B cell (primary cell): ENCODE data around the gene LNP1. TPM values are rescaled to one million over a fixed set of nuclear protein-coding genes. Genes with fewer than 3 reads are reported as not detected.
A peak's percentile ranks its signal among the peaks of the same experiment; 100 is the strongest.

ENCODE experiments used
- ATAC-seq: fragments of 200-7000 bp; cut with Tn5 transposase; one replicate; pipeline ENCODE4 v1.10.0; 2021; ENCODE audit warnings: low read depth, mild to moderate bottlenecking, moderate number of reproducible peaks, moderate library complexity
- CTCF ChIA-PET: fragments of 350-600 bp; sonication (Branson Sonifier 250); formaldehyde crosslinking; loops from one replicate; lab custom pipeline; 2021; ENCODE audit warnings: antibody characterized with exemption, inconsistent platforms; lab: Charles Lee
- POLR2A ChIA-PET: fragments of 350-600 bp; sonication (Branson Sonifier 250); formaldehyde crosslinking; loops from one replicate; lab custom pipeline; 2021; ENCODE audit warnings: antibody characterized with exemption; lab: Charles Lee
- DNase-seq: peaks from one replicate; pipeline ENCODE4 v3.0.0; 2013
- H2AFZ ChIP-seq: 2 replicates; pipeline ENCODE4 v1.6.1; 2012; ENCODE audit warnings: mild to moderate bottlenecking, low read depth, low read length; ENCODE audit not compliant: insufficient read depth, poor library complexity, severe bottlenecking
- H3K27ac ChIP-seq, 2 donors: 1 replicate in 1 of 2; 2 replicates in 1 of 2; pipeline ENCODE4 v1.5.1; 2012 to 2013; ENCODE audit warnings: low read length in 2 of 2, mild to moderate bottlenecking in 2 of 2, moderate library complexity in 1 of 2
- H3K27me3 ChIP-seq, 4 experiments: fragments of 200-600 bp in 1 of 4; sonication (generic) in 1 of 4; replicated peaks in 1 of 4; 1 replicate in 2 of 4; 2 replicates in 2 of 4; pipeline versions ENCODE4 v1.6.1 to v1.7.0; 2013 to 2016; ENCODE audit warnings: low read length in 3 of 4, mild to moderate bottlenecking in 2 of 4, mixed read lengths in 1 of 4, moderate library complexity in 1 of 4; ENCODE audit not compliant: insufficient read depth in 4 of 4, control insufficient read depth in 3 of 4; ENCODE audit errors: control extremely low read depth in 1 of 4
- H3K36me3 ChIP-seq, 2 experiments: replicated peaks in 1 of 2; 1 replicate in 1 of 2; 2 replicates in 1 of 2; pipeline versions ENCODE4 v1.6.1 to v1.7.1; 2013; ENCODE audit warnings: low read length in 1 of 2; ENCODE audit not compliant: insufficient read depth in 2 of 2, control insufficient read depth in 1 of 2; ENCODE audit errors: control extremely low read depth in 1 of 2, extremely low read depth in 1 of 2
- H3K4me1 ChIP-seq, 2 donors: fragments of 200-600 bp in 1 of 2; sonication (generic) in 1 of 2; 1 replicate in 1 of 2; 2 replicates in 1 of 2; pipeline versions ENCODE4 v1.5.1 to v1.6.1; 2013 to 2017; ENCODE audit warnings: low read length in 2 of 2; ENCODE audit not compliant: control insufficient read depth in 2 of 2, insufficient read depth in 2 of 2
- H3K4me2 ChIP-seq: replicated peaks from 2 replicates; pipeline ENCODE3; 2012; ENCODE audit warnings: mild to moderate bottlenecking, low read depth, low read length; ENCODE audit not compliant: poor library complexity, severe bottlenecking
- H3K4me3 ChIP-seq, 5 experiments: fragments of 200-600 bp in 1 of 5; sonication (generic) in 1 of 5; 1 replicate in 3 of 5; 2 replicates in 2 of 5; pipeline versions ENCODE4 v1.5.1 to v1.7.0; 2011 to 2016; ENCODE audit warnings: low read length in 4 of 5, mild to moderate bottlenecking in 4 of 5, low read depth in 2 of 5, control low read depth in 1 of 5, moderate library complexity in 1 of 5; ENCODE audit not compliant: insufficient read depth in 1 of 5; ENCODE audit errors: control extremely low read depth in 1 of 5, extremely low read depth in 1 of 5
- H3K79me2 ChIP-seq: fragments of 200-600 bp; sonication (generic); one replicate; pipeline ENCODE4 v1.6.0; 2016; ENCODE audit warnings: low read length; ENCODE audit not compliant: control insufficient read depth, insufficient read depth
- H3K9ac ChIP-seq: fragments of 200-600 bp; sonication (generic); 2 replicates; pipeline ENCODE4 v1.6.1; 2017; ENCODE audit warnings: mild to moderate bottlenecking, low read length, moderate library complexity
- H3K9me3 ChIP-seq, 3 donors: one replicate each; pipeline versions ENCODE4 v1.6.1 to v1.7.1; 2013; ENCODE audit warnings: low read length in 2 of 3; ENCODE audit not compliant: control insufficient read depth in 2 of 3, insufficient read depth in 1 of 3; ENCODE audit errors: control extremely low read depth in 1 of 3
- H4K20me1 ChIP-seq: 2 replicates; pipeline ENCODE4 v1.6.0; 2012; ENCODE audit warnings: mild to moderate bottlenecking, low read length; ENCODE audit not compliant: insufficient read depth, control insufficient read depth, poor library complexity, severe bottlenecking
- H3K27ac Mint-ChIP-seq: one replicate; pipeline ENCODE4 v1.8.0; 2021; ENCODE audit warnings: mixed read lengths
- H3K27me3 Mint-ChIP-seq: one replicate; pipeline ENCODE4 v1.8.0; 2021; ENCODE audit warnings: mixed read lengths
- H3K4me1 Mint-ChIP-seq: one replicate; pipeline ENCODE4 v1.8.0; 2021; ENCODE audit warnings: mixed read lengths
- H3K4me3 Mint-ChIP-seq: one replicate; pipeline ENCODE4 v1.8.0; 2021; ENCODE audit warnings: mixed read lengths
- H3K9me3 Mint-ChIP-seq: one replicate; pipeline ENCODE4 v1.8.0; 2022; ENCODE audit warnings: mixed read lengths; ENCODE audit not compliant: insufficient read depth
- EZH2 ChIP-seq: IDR thresholded peaks from 2 replicates; pipeline ENCODE4 v1.6.1; 2012; ENCODE audit warnings: borderline replicate concordance, low read depth, mild to moderate bottlenecking, moderate library complexity, low read length; ENCODE audit not compliant: insufficient read depth, poor library complexity, severe bottlenecking
- WGBS: methylation state at CpG from one replicate; pipeline ENCODE4 v1.1.5; 2013; ENCODE audit warnings: missing lambda C conversion rate; ENCODE audit not compliant: insufficient coverage; 5-methylcytosine and 5-hydroxymethylcytosine counted together
- intact Hi-C: fragments of 100-400 bp; cut with micrococcal nuclease; formaldehyde crosslinking; loops from one replicate; pipeline ENCODE4 v1.10.0; 2022
- polyA plus RNA-seq: library from polyadenylated mRNA; depleted of rRNA; stranded (reverse); fragments of >200 nt; gene quantifications from 2 replicates; pipeline ENCODE4 v1.2.3, GENCODE V29; 2012
- total RNA-seq, 2 donors: library from RNA; stranded (reverse); fragments of 120-200 nt in 1 of 2; gene quantifications; 1 replicate in 1 of 2; 2 replicates in 1 of 2; pipeline versions ENCODE4 v1.2.3 to v1.2.4, GENCODE V29; 2013 to 2022
- TF ChIP-seq, protein P1 (sequence below): fragments of 200-600 bp; IDR thresholded peaks from one replicate; pipeline ENCODE4 v1.8.0; 2022; ENCODE audit warnings: antibody characterized with exemption, mild to moderate bottlenecking

LNP1 gene
- total and polyA plus RNA-seq, 2 donors (not counting 1 experiment from before 2014, with no cell fraction given), result 0.39 to 1.9 TPM

DNA sequence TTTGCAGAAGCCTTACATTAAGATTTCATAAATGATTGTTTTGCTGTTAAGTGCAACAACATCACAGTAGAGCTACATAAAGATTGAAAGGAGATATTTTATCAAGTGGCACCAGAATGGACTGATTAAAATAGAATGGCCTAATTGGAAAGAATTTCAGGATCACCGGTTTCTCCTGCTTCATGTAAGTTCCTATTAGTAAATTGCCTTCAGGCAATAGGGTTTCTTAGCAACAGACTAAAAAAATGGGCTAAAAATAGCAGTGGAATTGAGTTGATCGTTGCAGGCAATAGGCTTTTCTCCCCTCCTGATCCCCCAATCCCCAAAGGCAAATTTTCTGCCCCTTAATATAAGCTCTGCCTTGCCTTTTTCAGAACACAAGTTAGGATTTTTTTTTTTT lies 917 bp downstream of the LNP1 start:
- H3K27me3 Mint-ChIP-seq, result no peaks in the 10 kb centered on the region
- H3K9me3 Mint-ChIP-seq, result no peaks in the 10 kb centered on the region
- no peaks in the 10 kb centered on the region for H3K27me3 ChIP-seq
- ATAC-seq (no peak), DNase-seq (no peak)
- H3K9me3 ChIP-seq, result no peaks in the 10 kb centered on the region
- H3K4me1 ChIP-seq, result peaks cover 18 to 22% of the 10 kb centered on the region in 2 donors
- peaks cover 62% of the 10 kb centered on the region for H3K79me2 ChIP-seq
- peaks cover 43% of the 10 kb centered on the region for H3K4me1 Mint-ChIP-seq
- peaks cover 11% of the 10 kb centered on the region for H4K20me1 ChIP-seq
- ChIA-PET POLR2A (interaction anchor here (0.6 to 0.8 kb wide), 2 partner anchors 69 to 142 kb away, joined by 3 to 5 read pairs; partner anchors contain the start of gene TBC1D23), CTCF (interaction anchor here (0.7 to 1.5 kb wide), 3 partner anchors 142 to 578 kb away, joined by 3 to 5 read pairs (median 4); partner anchors contain the start of gene TBC1D23)
- H3K27ac Mint-ChIP-seq, result peak overlapping the region; percentile 93
- no peak for TF ChIP-seq EZH2
- TF ChIP-seq, protein P1, sequence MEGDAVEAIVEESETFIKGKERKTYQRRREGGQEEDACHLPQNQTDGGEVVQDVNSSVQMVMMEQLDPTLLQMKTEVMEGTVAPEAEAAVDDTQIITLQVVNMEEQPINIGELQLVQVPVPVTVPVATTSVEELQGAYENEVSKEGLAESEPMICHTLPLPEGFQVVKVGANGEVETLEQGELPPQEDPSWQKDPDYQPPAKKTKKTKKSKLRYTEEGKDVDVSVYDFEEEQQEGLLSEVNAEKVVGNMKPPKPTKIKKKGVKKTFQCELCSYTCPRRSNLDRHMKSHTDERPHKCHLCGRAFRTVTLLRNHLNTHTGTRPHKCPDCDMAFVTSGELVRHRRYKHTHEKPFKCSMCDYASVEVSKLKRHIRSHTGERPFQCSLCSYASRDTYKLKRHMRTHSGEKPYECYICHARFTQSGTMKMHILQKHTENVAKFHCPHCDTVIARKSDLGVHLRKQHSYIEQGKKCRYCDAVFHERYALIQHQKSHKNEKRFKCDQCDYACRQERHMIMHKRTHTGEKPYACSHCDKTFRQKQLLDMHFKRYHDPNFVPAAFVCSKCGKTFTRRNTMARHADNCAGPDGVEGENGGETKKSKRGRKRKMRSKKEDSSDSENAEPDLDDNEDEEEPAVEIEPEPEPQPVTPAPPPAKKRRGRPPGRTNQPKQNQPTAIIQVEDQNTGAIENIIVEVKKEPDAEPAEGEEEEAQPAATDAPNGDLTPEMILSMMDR, result no peak
- no CpG with 5 or more reads among the region's 2 CpGs for WGBS
- H3K4me2 ChIP-seq, result peak overlapping the region; percentile 87
- intact Hi-C loops, result loop anchor here (5.0 kb wide), 4 partner anchors 90 to 1810 kb away; partner anchors contain the start of genes CPOX and TMEM45A
- peak overlapping the region; percentile 85 for H2AFZ ChIP-seq
- H3K4me3 ChIP-seq, result peak overlapping the region; percentile 74 to 95 (median 89)
- H3K36me3 ChIP-seq, result no peaks in the 10 kb centered on the region
- peak overlapping the region; percentile 72 for H3K9ac ChIP-seq
- peak overlapping the region; percentile 95 for H3K4me3 Mint-ChIP-seq
- peak overlapping the region; percentile 73 to 84 for H3K27ac ChIP-seq

DNA sequence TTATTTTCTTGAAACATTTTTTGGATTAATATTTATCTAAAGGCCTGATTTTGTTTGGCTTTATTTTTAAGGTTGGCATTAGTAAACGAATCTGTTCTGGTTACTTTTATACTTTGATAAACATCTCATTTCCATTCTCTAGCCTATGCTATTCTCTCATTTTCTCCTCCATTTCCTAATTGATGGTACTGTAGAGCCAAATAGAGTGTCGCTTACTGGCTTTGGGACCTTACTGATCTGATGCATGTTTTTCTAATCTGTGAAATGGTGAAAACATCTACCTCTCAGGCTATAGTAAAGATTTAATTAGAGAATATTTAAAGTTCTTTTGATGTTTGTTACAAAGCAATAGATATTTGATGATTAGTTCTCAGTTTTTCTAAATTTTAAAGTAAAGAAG lies 1.6 kb downstream of the LNP1 start:
- Histone ChIP-seq H3K9me3 (no peaks in the 10 kb centered on the region), H2AFZ (no peak overlapping the region), H3K27me3 (no peaks in the 10 kb centered on the region), H3K4me3 (no peak overlapping the region), H3K79me2 (peaks cover 56% of the 10 kb centered on the region), H4K20me1 (peaks cover 11% of the 10 kb centered on the region), H3K9ac (no peak overlapping the region), H3K27ac (no peak overlapping the region), H3K36me3 (no peaks in the 10 kb centered on the region), H3K4me1 (peaks cover 18 to 22% of the 10 kb centered on the region in 2 donors), H3K4me2 (peak overlapping the region; percentile 87)
- DNase-seq (no peak), ATAC-seq (no peak)
- intact Hi-C loops, result loop anchor here (5.0 kb wide), 4 partner anchors 89 to 1811 kb away; partner anchors contain the start of genes CPOX and TMEM45A
- H3K27me3 Mint-ChIP-seq, result no peaks in the 10 kb centered on the region
- WGBS, result no CpG with 5 or more reads among the region's 2 CpGs
- H3K4me3 Mint-ChIP-seq, result no peak overlapping the region
- no peak overlapping the region for H3K27ac Mint-ChIP-seq
- H3K4me1 Mint-ChIP-seq, result peaks cover 42% of the 10 kb centered on the region
- ChIA-PET POLR2A (no interaction called here), CTCF (interaction anchor here (1.5 kb wide), 1 partner anchor 187 kb away, joined by 5 read pairs; no protein-coding TSS in a partner anchor)
- H3K9me3 Mint-ChIP-seq, result no peaks in the 10 kb centered on the region
- no peak for TF ChIP-seq EZH2
- TF ChIP-seq, protein P1, result no peak
